Uterus (tissue), 2 donors: ENCODE results near the gene NDUFV3.

Experiments used
- CTCF ChIP-seq, 4 experiments: fragments of 200-600 bp in 2 of 4; fragments of 450-650 bp in 2 of 4; sonication (generic) in 2 of 4; IDR thresholded peaks; one replicate each; pipeline ENCODE4 v1.5.1; 2016 to 2019; ENCODE audit warnings: antibody characterized with exemption in 4 of 4, mild to moderate bottlenecking in 2 of 4, moderate library complexity in 1 of 4
- POLR2A ChIP-seq, 2 donors: fragments of 450-650 bp; IDR thresholded peaks; one replicate each; pipeline ENCODE4 v1.6.1; 2016; ENCODE audit warnings: antibody characterized with exemption in 2 of 2, mild to moderate bottlenecking in 1 of 2, moderate library complexity in 1 of 2

- TF ChIP-seq POLR2A (IDR thresholded peaks at IDR 0.05) (no peak), CTCF (IDR thresholded peaks at IDR 0.05) (no peak)
These were observed 37.8 kb upstream of the NDUFV3 start for GRCh38 chr21:42855171-42855936.
